Memory B cell (primary cell): Measurements from ENCODE around the gene MRPL37.

Source experiments
- ATAC-seq: fragments of 150-1000 bp; cut with Tn5 transposase; 2 replicates; pipeline ENCODE4 v1.10.0; 2021; ENCODE audit warnings: low read depth, mild to moderate bottlenecking, moderate library complexity
- DNase-seq, 2 donors: peaks; one replicate each; pipeline ENCODE4 v3.0.0; 2022; ENCODE audit warnings: low spot score in 2 of 2
- H3K27ac Mint-ChIP-seq: one replicate; pipeline ENCODE4 v1.8.0; 2022; ENCODE audit warnings: mild to moderate bottlenecking, moderate library complexity, mixed read lengths
- H3K27me3 Mint-ChIP-seq: one replicate; pipeline ENCODE4 v1.8.0; 2022; ENCODE audit warnings: mixed read lengths
- H3K36me3 Mint-ChIP-seq: one replicate; pipeline ENCODE4 v1.8.0; 2022; ENCODE audit warnings: mild to moderate bottlenecking, mixed read lengths
- H3K4me1 Mint-ChIP-seq: one replicate; pipeline ENCODE4 v1.8.0; 2022; ENCODE audit warnings: mixed read lengths
- H3K4me3 Mint-ChIP-seq: one replicate; pipeline ENCODE4 v1.8.0; 2022; ENCODE audit warnings: mild to moderate bottlenecking, moderate library complexity, mixed read lengths
- H3K9me3 Mint-ChIP-seq: one replicate; pipeline ENCODE4 v1.8.0; 2022; ENCODE audit warnings: mixed read lengths

MRPL37 gene

DNA sequence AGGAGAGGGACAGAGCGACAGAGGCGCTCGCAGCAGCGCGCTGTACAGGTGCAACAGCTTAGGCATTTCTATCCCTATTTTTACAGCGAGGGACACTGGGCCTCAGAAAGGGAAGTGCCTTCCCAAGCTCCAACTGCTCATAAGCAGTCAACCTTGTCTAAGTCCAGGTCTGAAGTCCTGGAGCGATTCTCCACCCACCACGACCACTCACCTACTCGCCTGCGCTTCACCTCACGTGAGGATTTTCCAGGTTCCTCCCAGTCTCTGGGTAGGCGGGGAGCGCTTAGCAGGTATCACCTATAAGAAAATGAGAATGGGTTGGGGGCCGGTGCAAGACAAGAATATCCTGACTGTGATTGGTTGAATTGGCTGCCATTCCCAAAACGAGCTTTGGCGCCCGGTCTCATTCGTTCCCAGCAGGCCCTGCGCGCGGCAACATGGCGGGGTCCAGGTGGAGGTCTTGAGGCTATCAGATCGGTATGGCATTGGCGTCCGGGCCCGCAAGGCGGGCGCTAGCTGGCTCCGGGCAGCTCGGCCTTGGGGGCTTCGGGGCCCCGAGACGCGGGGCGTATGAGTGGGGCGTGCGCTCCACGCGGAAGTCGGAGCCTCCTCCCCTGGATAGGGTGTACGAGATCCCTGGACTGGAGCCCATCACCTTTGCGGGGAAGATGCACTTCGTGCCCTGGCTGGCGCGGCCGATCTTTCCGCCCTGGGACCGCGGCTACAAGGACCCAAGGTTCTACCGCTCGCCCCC lies at the start of gene MRPL37, which contains the start of gene CYB5RL:
Gene MRPL37, plus strand, starts transcription at position 403 of the 754 bp plus-strand sequence. Its CDS starts 77 bp downstream, at position 480.
Gene CYB5RL, minus strand, starts transcription at position 266 of the 754 bp plus-strand sequence. CDS start 4,414 bp downstream, outside the sequence.
- DNase-seq (peak; percentile 79 to 82), ATAC-seq (peak; percentile 97)
- H3K9me3 Mint-ChIP-seq = no peaks in the 10 kb centered on the region
- H3K27ac Mint-ChIP-seq = peak within 1 kb of the TSS; percentile 92
- peaks cover 10% of the 10 kb centered on the region for H3K36me3 Mint-ChIP-seq
- H3K4me1 Mint-ChIP-seq = peaks cover 22% of the 10 kb centered on the region
- H3K4me3 Mint-ChIP-seq = peak within 1 kb of the TSS; percentile 99
- no peaks in the 10 kb centered on the region for H3K27me3 Mint-ChIP-seq

DNA sequence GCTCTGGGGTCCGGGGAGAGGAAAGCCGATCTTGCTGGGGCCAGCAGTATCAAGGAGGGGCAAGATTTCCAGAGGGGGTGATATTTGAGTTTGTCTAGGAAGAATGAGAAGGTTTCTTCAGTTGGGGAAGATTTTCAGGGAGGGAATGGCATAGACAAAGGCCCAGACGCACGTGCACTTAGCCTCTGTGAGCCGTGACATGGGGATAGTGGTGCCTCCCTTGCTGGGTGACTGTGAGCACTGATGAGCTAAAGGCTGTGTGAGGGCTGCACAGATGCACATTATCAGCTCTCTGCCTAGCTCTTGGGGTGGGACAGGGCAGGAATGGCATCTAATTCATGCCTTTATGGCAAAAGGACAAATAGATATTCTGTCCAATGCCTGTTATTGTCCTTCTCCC lies 49.0 kb upstream of the MRPL37 start:
- Mint-ChIP-seq H3K27ac (no peak overlapping the region), H3K36me3 (no peaks in the 10 kb centered on the region), H3K4me3 (no peak overlapping the region), H3K4me1 (no peaks in the 10 kb centered on the region), H3K9me3 (no peaks in the 10 kb centered on the region), H3K27me3 (no peaks in the 10 kb centered on the region)
- ATAC-seq = no peak
- no peak for DNase-seq

DNA sequence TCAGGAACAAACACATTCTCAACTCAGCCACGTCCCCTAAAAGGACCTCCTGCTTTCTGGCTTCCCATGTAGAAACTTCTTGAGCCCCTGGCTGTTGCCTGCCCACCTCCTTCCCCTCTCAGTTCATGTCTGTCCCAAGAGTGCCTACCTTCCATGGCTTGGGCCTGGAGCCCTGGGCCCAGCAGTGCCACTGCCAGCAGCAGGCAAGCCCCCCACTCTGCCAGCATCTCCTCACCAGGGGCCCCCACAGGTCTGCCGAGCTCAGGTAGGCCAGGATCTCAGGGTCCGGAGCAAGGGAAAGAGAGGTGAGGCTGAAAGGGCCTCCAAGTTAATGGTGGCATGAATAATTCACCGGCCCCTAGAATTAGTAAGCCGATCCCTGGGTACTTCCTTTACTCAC lies 47.3 kb upstream of the MRPL37 start, which contains the start of gene CDCP2:
Gene CDCP2, minus strand, starts transcription at position 305 of the 400 bp plus-strand sequence. Its CDS starts 78 bp downstream, at position 227.
- no peaks in the 10 kb centered on the region for H3K4me1 Mint-ChIP-seq
- H3K27ac Mint-ChIP-seq = no peak within 1 kb of the TSS
- H3K36me3 Mint-ChIP-seq = no peaks in the 10 kb centered on the region
- no peak within 1 kb of the TSS for H3K4me3 Mint-ChIP-seq
- DNase-seq = no peak
- H3K27me3 Mint-ChIP-seq = no peaks in the 10 kb centered on the region
- no peak for ATAC-seq
- H3K9me3 Mint-ChIP-seq = no peaks in the 10 kb centered on the region

DNA sequence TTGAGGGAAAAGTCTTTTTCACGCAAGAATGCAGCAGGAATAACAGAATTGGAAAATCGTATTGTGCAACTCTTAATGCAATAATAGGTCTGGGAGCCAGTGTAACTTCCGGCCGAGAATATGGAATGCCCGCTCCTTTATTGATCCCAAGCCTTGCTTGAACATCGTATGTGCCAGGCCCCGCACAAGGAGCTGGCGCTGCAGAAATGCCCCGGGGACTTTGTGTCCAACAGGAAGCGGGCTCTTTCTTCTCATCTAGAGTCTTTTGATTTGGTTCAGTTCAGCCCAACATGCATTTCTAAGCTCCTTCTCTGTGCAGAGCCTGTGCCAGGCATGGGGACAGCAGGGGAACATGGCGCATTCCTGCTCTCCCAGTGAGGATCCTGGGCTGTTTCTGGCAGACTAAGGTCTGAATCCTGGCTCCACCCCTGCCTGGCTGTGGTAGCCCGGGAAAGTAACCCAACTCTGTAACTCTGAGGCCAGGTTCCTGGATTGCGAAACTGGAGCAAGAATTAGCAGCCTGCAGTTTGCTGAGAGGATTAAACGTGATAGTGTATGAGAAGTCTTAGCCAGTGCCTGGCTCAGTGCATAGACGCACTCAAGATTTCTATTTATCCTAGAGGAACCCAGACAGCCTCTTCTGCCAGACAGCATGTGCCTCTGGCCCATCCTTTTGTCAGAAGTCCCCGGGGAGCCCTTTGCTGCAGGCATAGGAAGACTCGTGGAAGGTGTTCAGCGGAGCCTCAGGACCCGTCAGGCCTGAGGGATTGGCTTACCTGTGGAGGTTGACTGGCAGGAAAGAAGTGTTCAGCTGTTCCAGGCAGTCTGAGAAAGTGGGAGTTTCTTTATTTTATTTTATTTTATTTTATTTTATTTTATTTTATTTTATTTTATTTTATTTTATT lies 46.2 kb upstream of the MRPL37 start:
- H3K4me1 Mint-ChIP-seq = no peaks in the 10 kb centered on the region
- no peak for DNase-seq
- no peaks in the 10 kb centered on the region for H3K36me3 Mint-ChIP-seq
- no peaks in the 10 kb centered on the region for H3K9me3 Mint-ChIP-seq
- ATAC-seq = no peak
- no peak overlapping the region for H3K4me3 Mint-ChIP-seq
- no peak overlapping the region for H3K27ac Mint-ChIP-seq
- H3K27me3 Mint-ChIP-seq = no peaks in the 10 kb centered on the region

DNA sequence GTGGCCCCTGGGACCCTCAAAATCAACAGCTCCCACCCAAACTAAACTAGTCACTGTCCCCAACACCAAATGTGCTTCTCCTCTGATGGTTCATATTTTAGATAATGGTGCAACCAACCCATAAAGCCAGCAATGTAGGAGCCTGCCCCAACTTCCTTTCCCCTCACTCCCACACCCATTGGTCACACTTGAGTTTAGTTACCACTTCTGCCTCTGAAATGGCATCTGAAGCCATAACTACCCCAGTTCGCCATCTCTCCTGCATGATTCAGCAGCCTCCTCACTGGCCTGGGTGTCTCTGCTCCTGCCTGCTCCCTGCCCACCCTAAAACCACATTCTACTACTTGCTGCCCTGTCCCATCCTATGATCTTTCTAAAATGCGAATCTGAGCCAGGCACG lies 43.8 kb upstream of the MRPL37 start:
- H3K4me3 Mint-ChIP-seq = no peak overlapping the region
- H3K9me3 Mint-ChIP-seq = no peaks in the 10 kb centered on the region
- H3K36me3 Mint-ChIP-seq = no peaks in the 10 kb centered on the region
- ATAC-seq (no peak), DNase-seq (no peak)
- no peaks in the 10 kb centered on the region for H3K4me1 Mint-ChIP-seq
- no peaks in the 10 kb centered on the region for H3K27me3 Mint-ChIP-seq
- H3K27ac Mint-ChIP-seq = no peak overlapping the region

- Mint-ChIP-seq H3K9me3 (no peaks in the 10 kb centered on the region), H3K27me3 (peaks cover 3% of the 10 kb centered on the region), H3K4me3 (no peak overlapping the region), H3K4me1 (no peaks in the 10 kb centered on the region), H3K27ac (no peak overlapping the region), H3K36me3 (no peaks in the 10 kb centered on the region)
- ATAC-seq (no peak), DNase-seq (no peak)
Observed at GRCh38 chr1:54156986-54157385, 43.0 kb upstream of the MRPL37 start.

GRCh38 chr1:54157401-54157800 lies 42.6 kb upstream of the MRPL37 start:
- H3K4me3 Mint-ChIP-seq = no peak overlapping the region
- H3K27me3 Mint-ChIP-seq = peaks cover 3% of the 10 kb centered on the region
- DNase-seq (no peak), ATAC-seq (no peak)
- H3K36me3 Mint-ChIP-seq = no peaks in the 10 kb centered on the region
- no peaks in the 10 kb centered on the region for H3K9me3 Mint-ChIP-seq
- H3K4me1 Mint-ChIP-seq = no peaks in the 10 kb centered on the region
- no peak overlapping the region for H3K27ac Mint-ChIP-seq

DNA sequence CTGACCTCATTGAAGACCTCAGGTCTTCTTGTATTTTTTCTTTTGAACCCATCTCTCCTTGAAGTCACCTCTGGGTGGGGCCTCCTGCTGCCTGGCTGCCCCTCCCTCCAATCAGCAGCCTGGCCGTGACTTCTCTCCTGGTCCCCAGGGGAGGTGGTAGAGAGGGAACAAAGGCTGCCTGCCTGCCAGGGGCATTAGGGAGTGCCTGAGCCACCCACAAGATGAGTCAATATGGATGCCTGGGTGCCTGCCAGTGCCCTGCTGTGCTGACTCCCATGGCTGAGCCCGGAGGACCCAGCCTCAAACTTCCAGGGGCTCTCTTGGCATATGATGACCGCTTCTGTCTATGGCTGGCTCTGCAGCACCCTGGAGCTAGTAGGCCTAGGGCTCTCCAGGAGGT lies 41.9 kb upstream of the MRPL37 start:
- Mint-ChIP-seq H3K4me1 (no peaks in the 10 kb centered on the region), H3K36me3 (no peaks in the 10 kb centered on the region), H3K4me3 (no peak overlapping the region), H3K27me3 (peaks cover 3% of the 10 kb centered on the region), H3K9me3 (no peaks in the 10 kb centered on the region), H3K27ac (no peak overlapping the region)
- ATAC-seq = no peak
- no peak for DNase-seq

DNA sequence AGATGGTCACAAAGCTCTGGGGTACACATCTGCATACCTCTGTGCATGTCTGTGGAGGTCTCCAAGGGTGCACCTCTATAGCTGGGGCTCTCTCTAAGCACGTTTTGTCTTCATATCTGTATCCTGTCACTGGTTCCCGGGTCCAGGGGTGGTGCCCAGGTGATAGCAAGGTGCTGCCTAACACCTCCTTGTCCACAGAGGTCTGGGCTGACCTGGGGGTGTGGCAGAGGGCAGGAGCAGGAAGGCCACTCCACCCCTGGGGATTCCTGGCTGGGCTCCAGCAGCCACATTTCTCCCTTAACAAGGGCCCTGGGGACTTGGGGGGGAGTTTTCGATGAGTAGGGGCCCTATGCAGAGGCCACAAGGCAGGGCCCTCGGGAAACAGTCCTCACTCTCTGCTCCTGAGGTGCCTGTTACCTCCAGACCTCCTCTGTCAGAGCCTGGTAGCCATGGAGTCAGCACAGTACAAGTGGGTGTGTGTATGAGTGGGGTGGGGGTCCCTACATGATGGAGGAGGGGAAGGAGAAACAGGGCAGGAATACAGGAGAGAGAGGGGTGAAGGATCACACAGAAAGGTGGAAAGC lies 40.1 kb upstream of the MRPL37 start:
- Mint-ChIP-seq H3K27ac (peak overlapping the region; percentile 48), H3K27me3 (peaks cover 3% of the 10 kb centered on the region)
- no peak for DNase-seq

DNA sequence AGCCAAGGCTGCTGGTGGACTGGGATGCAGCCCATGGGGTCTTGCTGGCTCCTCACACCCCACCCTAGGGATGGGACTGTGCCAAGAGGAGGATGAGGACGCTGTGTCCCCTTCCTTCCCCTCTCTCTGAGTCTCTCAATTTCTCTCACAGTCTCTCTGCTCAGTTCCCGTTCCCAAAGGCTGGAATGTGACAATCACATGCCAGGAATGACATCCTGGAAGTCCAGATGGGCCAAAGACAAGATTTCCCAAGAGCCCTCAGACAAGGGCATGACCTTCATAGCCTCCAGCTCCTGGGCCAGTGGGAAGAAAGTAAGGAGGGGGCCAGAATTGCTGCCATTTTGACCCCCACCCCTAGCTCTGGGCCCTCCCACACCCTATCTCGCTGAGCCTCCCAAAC lies 39.6 kb upstream of the MRPL37 start:
- H3K36me3 Mint-ChIP-seq = no peaks in the 10 kb centered on the region
- H3K4me3 Mint-ChIP-seq = no peak overlapping the region
- ATAC-seq (no peak), DNase-seq (no peak)
- peaks cover 3% of the 10 kb centered on the region for H3K27me3 Mint-ChIP-seq
- H3K9me3 Mint-ChIP-seq = no peaks in the 10 kb centered on the region
- H3K27ac Mint-ChIP-seq = peak overlapping the region; percentile 48
- H3K4me1 Mint-ChIP-seq = no peaks in the 10 kb centered on the region

More for the DNA sequence above, 40.1 kb upstream of the MRPL37 start:
- Mint-ChIP-seq H3K9me3 (no peaks in the 10 kb centered on the region), H3K36me3 (no peaks in the 10 kb centered on the region), H3K4me1 (no peaks in the 10 kb centered on the region), H3K4me3 (no peak overlapping the region)
- ATAC-seq = no peak

DNA sequence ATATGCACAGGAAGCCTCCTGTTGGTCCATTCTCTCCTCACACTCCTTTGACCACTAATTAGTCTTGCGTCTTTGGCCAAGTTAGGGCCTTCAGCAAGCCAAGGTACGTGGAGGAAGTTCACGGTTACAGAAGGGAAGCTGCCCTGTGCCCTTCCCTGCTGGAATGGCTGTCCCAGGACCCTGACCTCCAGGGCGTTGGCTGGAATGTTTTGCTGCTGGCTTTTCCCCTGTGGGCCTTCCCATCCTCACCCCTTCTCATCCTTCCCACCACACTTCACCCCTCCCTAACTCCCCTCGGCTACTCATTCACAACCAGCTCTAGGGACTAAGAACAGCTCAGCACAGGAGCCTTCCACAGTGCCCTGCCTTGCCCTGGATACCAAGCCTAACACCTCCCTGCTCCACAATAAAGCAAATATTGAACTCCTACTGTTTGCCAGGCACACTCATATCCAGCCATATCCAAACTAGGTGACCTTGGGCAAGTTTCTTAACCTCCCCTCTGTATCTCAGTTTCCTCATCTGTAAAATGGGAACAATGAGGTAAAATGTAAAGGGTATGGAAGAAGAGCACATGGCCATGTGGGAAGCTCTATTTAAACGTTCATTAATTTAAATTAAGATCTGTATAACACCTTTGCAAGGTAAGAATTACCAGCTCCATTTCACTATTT lies 38.3 kb upstream of the MRPL37 start:
- ATAC-seq (no peak), DNase-seq (no peak)
- H3K36me3 Mint-ChIP-seq = no peaks in the 10 kb centered on the region
- H3K27ac Mint-ChIP-seq = no peak overlapping the region
- H3K4me3 Mint-ChIP-seq = no peak overlapping the region
- no peaks in the 10 kb centered on the region for H3K9me3 Mint-ChIP-seq
- H3K27me3 Mint-ChIP-seq = peaks cover 3% of the 10 kb centered on the region
- H3K4me1 Mint-ChIP-seq = no peaks in the 10 kb centered on the region

- ATAC-seq (no peak), DNase-seq (no peak)
Observed at GRCh38 chr1:54163051-54163450, 36.9 kb upstream of the MRPL37 start.

GRCh38 chr1:54163573-54163972 lies 36.4 kb upstream of the MRPL37 start:
- Mint-ChIP-seq H3K27me3 (peaks cover 3% of the 10 kb centered on the region), H3K4me1 (no peaks in the 10 kb centered on the region), H3K36me3 (no peaks in the 10 kb centered on the region)

More at GRCh38 chr1:54163051-54163450, 36.9 kb upstream of the MRPL37 start:
- Mint-ChIP-seq H3K9me3 (no peaks in the 10 kb centered on the region), H3K4me3 (no peak overlapping the region), H3K36me3 (no peaks in the 10 kb centered on the region), H3K27me3 (peaks cover 3% of the 10 kb centered on the region), H3K27ac (no peak overlapping the region), H3K4me1 (no peaks in the 10 kb centered on the region)

More at GRCh38 chr1:54163573-54163972, 36.4 kb upstream of the MRPL37 start:
- Mint-ChIP-seq H3K9me3 (no peaks in the 10 kb centered on the region), H3K27ac (no peak overlapping the region), H3K4me3 (no peak overlapping the region)
- no peak for ATAC-seq
- DNase-seq = no peak
